Thoracic aorta (tissue), 2 donors: Measurements from ENCODE around the gene DHRS4L2. TPM values are rescaled to one million over a fixed set of nuclear protein-coding genes. Genes with fewer than 3 reads are reported as not detected.
"Not testable (repeated sequence)": the region's sequence is repeated elsewhere in the genome, so short reads cannot be mapped to it uniquely, and the experiment has no call there.

Source experiments
- ATAC-seq: fragments of 150-250 bp; one replicate; pipeline ENCODE4 v1.8.0; 2017; ENCODE audit warnings: low read depth; ENCODE audit not compliant: insufficient number of reproducible peaks, low FRiP score
- DNase-seq: peaks from one replicate; pipeline ENCODE4 v3.0.0-alpha.2; 2020; ENCODE audit warnings: low spot score
- H3K27ac ChIP-seq, 2 donors: fragments of 200-600 bp; sonication (generic); 1 replicate in 1 of 2; 2 replicates in 1 of 2; pipeline ENCODE4 v1.5.1; 2016; ENCODE audit warnings: mild to moderate bottlenecking in 2 of 2, moderate library complexity in 2 of 2
- H3K27me3 ChIP-seq: fragments of 200-600 bp; sonication (generic); replicated peaks from 2 replicates; pipeline ENCODE4 v1.6.0; 2016; ENCODE audit warnings: mild to moderate bottlenecking; ENCODE audit not compliant: insufficient read depth
- H3K36me3 ChIP-seq: fragments of 200-600 bp; sonication (generic); one replicate; pipeline ENCODE4 v1.5.1; 2016
- H3K4me1 ChIP-seq, 2 donors: fragments of 200-600 bp; sonication (generic); 1 replicate in 1 of 2; 2 replicates in 1 of 2; pipeline versions ENCODE4 v1.5.1 to v1.6.0; 2016; ENCODE audit warnings: low read depth in 2 of 2, mild to moderate bottlenecking in 1 of 2; ENCODE audit not compliant: control insufficient read depth in 1 of 2
- H3K4me3 ChIP-seq: fragments of 200-600 bp; sonication (generic); 2 replicates; pipeline ENCODE4 v1.5.1; 2016; ENCODE audit warnings: mild to moderate bottlenecking
- H3K9me3 ChIP-seq: fragments of 200-600 bp; sonication (generic); 2 replicates; pipeline ENCODE4 v1.5.1; 2016
- CTCF ChIP-seq: fragments of 200-600 bp; sonication (generic); IDR thresholded peaks from one replicate; pipeline ENCODE4 v1.5.1; 2019; ENCODE audit warnings: antibody characterized with exemption
- total RNA-seq, 2 donors: library from RNA; depleted of rRNA; stranded (reverse); fragments of >200 nt; gene quantifications; one replicate each; pipeline versions ENCODE4 v1.1.0 to v1.2.3, GENCODE V29; 2016

Gene DHRS4L2
- total RNA-seq, 2 donors from 2014 or later, result 5.5 to 6.9 TPM

DNA sequence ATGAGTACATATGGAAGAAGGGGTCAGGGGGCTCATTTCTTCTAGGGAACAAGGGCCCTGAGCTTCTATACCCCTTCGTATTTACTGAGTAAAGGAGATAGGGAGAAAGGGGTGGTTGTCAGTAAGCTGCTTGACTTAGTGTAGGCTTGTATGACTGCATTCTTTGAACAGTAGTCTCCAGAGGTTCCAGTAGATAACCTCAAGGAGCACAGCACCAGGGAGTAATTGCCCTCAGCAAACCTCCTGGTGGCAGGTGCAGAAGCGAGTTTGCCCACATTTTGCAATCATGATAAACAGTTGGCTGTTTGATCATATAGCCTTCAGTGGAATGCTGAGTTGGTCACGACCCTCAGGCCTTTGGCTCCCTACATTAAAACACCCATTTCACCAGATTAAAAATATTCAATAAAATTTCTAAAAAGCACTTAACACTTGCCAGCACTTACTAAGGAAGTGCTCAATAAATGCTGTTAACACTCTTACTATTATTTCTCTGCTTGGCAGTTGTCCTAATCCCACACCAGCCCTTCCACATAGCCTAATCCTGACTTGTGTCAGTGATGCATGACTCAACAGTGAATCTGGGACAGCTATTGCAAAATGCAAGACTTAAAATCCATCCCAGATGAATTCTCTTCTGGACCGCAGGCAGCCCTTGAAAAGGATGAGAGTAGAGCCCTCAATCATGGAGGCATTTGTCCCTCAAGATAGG is 3.7 kb upstream of the DHRS4L2 start:
- ATAC-seq (no peak), DNase-seq (no peak)
- no peaks in the 10 kb centered on the region for H3K9me3 ChIP-seq
- no peak overlapping the region for H3K4me3 ChIP-seq
- no peak overlapping the region for H3K27ac ChIP-seq
- no peak for TF ChIP-seq CTCF
- no peaks in the 10 kb centered on the region for H3K4me1 ChIP-seq
- H3K36me3 ChIP-seq, result no peaks in the 10 kb centered on the region
- no peaks in the 10 kb centered on the region for H3K27me3 ChIP-seq

DNA sequence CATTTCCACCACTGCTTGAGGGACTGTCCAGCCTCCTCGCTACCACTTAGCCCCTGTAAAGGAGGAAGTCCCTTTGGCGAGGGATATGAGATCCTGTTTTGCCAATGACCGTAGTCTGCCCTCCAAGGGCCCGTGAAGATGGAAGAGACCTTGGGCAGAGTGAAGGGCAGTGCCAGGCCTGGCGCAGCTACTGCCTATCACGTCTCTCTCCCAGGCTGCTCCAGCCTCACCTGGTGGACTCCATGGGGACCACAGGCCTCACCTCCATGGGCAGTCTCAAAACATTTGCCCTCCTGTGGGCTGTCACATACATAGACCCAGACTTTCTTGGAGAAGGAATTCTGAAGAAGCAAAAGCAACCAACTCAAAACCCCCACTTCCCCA is 514 bp upstream of the DHRS4L2 start:
- not testable (repeated sequence) for H3K36me3 ChIP-seq, DNase-seq, H3K9me3 ChIP-seq, ATAC-seq, H3K4me1 ChIP-seq, H3K27ac ChIP-seq, H3K27me3 ChIP-seq
- peak overlapping the region; percentile 52 for H3K4me3 ChIP-seq

GRCh38 chr14:23989734-23990445 is 1.2 kb downstream of the DHRS4L2 start:
- not testable (repeated sequence) for H3K27me3 ChIP-seq, ATAC-seq, H3K9me3 ChIP-seq, DNase-seq, H3K4me3 ChIP-seq, H3K27ac ChIP-seq, H3K36me3 ChIP-seq, H3K4me1 ChIP-seq

DNA sequence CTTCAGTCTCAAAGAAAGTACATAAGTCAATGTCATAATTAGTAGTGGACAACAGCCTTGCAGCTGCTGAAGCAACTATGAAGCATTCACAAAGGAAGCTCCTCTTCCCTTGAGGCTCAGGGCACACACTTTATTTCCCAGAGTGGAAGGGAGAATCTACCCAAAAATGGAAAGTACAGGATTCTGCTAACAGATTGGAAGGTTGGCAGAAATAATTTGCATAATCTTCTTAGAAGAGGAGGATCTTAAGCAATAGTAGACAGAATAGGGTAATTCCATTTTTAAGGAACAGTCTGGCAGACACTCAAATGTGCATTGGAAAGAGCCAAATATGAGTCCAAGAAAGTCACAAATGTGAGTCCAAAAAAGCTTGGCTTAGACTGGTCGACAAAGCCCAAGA is 2.2 kb downstream of the DHRS4L2 start:
- ATAC-seq, result not testable (repeated sequence)

GRCh38 chr14:23993042-23993441 is 4.3 kb downstream of the DHRS4L2 start:
- DNase-seq, H3K36me3 ChIP-seq, H3K9me3 ChIP-seq, H3K4me3 ChIP-seq, H3K27me3 ChIP-seq, H3K27ac ChIP-seq, H3K4me1 ChIP-seq, ATAC-seq: not testable (repeated sequence)

More for the DNA sequence above, 2.2 kb downstream of the DHRS4L2 start:
- H3K36me3 ChIP-seq, DNase-seq, H3K27ac ChIP-seq, H3K9me3 ChIP-seq, H3K4me3 ChIP-seq, H3K27me3 ChIP-seq, H3K4me1 ChIP-seq: not testable (repeated sequence)

DNA sequence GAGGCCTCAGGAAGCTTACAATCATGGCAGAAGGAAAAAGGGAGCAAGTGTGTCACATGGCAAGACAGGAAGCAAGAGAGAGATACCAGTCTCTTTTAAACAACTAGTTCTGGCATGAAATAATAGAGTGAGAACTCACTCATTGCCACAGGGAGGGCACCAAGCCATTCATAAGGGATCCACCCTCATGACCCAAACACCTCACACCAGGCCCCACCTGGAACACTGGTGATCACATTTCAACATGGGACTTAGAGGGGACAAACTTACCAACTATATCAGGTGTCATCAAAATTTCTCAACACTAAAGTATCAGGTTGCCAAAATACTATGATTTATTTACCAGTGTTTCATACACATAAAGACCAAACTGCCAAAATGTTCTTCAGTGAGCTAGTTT is 7.3 kb downstream of the DHRS4L2 start:
- not testable (repeated sequence) for H3K27me3 ChIP-seq, H3K27ac ChIP-seq, DNase-seq, H3K4me1 ChIP-seq, ATAC-seq, H3K9me3 ChIP-seq, H3K4me3 ChIP-seq, H3K36me3 ChIP-seq

DNA sequence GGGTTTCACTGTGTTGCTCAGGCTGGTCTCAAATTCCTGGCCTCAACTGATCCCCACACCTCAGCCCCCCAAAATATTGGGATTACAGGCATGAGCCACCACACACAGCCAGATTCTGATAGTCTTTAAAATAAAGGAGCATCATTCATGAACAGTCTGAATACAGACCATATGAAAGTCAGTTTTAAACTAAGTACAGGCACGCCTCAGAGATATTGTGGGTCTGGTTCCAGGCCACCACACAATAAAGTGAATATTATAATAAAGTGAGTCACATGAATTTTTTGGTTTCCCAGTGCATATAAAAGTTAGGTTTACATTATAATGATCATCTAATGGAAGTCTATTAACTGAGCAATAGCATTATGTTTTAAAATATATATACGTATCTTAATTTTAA is 8.1 kb downstream of the DHRS4L2 start:
- H3K4me1 ChIP-seq, H3K9me3 ChIP-seq, H3K27me3 ChIP-seq, H3K27ac ChIP-seq, H3K36me3 ChIP-seq, ATAC-seq, DNase-seq, H3K4me3 ChIP-seq: not testable (repeated sequence)

DNA sequence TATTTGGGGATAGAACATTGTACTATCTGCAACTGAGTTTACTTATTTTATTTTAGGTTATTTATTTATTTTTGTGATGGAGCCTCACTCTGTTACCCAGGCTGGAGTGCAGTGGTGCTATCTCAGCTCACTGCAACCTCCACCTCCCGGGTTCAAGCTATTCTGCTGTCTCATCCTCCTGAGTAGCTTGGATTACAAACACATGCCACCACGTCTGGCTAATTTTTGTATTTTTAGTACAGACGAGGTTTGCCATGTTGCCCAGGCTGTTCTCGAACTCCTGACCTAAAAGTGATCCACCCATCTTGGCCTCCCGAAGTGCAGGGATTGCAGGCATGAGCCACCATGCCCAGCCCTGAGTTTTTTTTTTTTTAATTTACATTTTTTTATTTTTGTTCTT is 10.9 kb downstream of the DHRS4L2 start:
- DNase-seq, H3K27ac ChIP-seq, H3K36me3 ChIP-seq, H3K4me3 ChIP-seq, H3K4me1 ChIP-seq, H3K9me3 ChIP-seq, H3K27me3 ChIP-seq, ATAC-seq: not testable (repeated sequence)

- ATAC-seq, H3K36me3 ChIP-seq, DNase-seq, H3K4me1 ChIP-seq, H3K27me3 ChIP-seq, H3K27ac ChIP-seq, H3K9me3 ChIP-seq, H3K4me3 ChIP-seq: not testable (repeated sequence)
These were observed 12.3 kb downstream of the DHRS4L2 start for GRCh38 chr14:24001078-24001477.

DNA sequence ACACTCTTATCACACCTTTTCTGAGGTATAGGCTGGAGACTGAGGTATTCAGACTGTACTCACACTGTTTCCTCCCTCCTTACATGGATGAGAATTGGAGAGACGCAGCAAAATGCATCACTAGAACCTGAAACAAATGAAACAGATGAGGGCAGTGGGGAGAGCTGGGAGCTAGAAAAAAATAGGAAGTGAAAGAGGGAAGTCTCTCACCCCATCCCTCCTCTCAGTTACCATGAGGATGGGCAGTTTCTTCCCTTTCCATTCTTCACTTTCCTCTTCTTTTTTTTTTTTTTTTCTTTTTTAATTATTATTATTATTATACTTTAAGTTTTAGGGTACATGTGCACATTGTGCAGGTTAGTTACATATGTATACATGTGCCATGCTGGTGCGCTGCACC is 12.9 kb downstream of the DHRS4L2 start:
- not testable (repeated sequence) for ATAC-seq, H3K4me3 ChIP-seq, H3K4me1 ChIP-seq, H3K27me3 ChIP-seq, H3K36me3 ChIP-seq, DNase-seq, H3K9me3 ChIP-seq, H3K27ac ChIP-seq

GRCh38 chr14:24006471-24006816 is 17.7 kb downstream of the DHRS4L2 start:
- not testable (repeated sequence) for DNase-seq, H3K9me3 ChIP-seq, H3K36me3 ChIP-seq, H3K27me3 ChIP-seq, H3K27ac ChIP-seq, ATAC-seq, H3K4me1 ChIP-seq
- peak overlapping the region; percentile 73 for H3K4me3 ChIP-seq
